Nucleus accumbens (tissue), 56 donors: Measurements from ENCODE around the gene SLC10A1.
"Not testable (repeated sequence)": the region's sequence is repeated elsewhere in the genome, so short reads cannot be mapped to it uniquely, and the experiment has no call there.

Experiments used
- DNase-seq, 56 donors: peaks; one replicate each; lab custom pipeline; 2025; lab: John Stamatoyannopoulos, UW

The SLC10A1 gene

GRCh38 chr14:69796797-69797500, at the start of gene SLC10A1:
TSS of gene SLC10A1 (minus strand) at chr14:69797241. CDS start at chr14:69797155, 86 bp downstream.
- DNase-seq: no peak

- DNase-seq: no peak
Observed at GRCh38 chr14:69845787-69846186, 48.7 kb upstream of the SLC10A1 start.

GRCh38 chr14:69845050-69845581, 48.1 kb upstream of the SLC10A1 start:
- DNase-seq: no peak

- no peak for DNase-seq
Observed at GRCh38 chr14:69844171-69844570, 47.1 kb upstream of the SLC10A1 start.

GRCh38 chr14:69842686-69843420, 45.8 kb upstream of the SLC10A1 start:
- DNase-seq: no peak

- DNase-seq: no peak
Observed at GRCh38 chr14:69841656-69842055, 44.6 kb upstream of the SLC10A1 start.

GRCh38 chr14:69839661-69840060, 42.6 kb upstream of the SLC10A1 start:
- DNase-seq: no peak

- DNase-seq: no peak
Observed at GRCh38 chr14:69838881-69839416, 41.9 kb upstream of the SLC10A1 start.

- no peak for DNase-seq
Observed at GRCh38 chr14:69828879-69829278, 31.8 kb upstream of the SLC10A1 start.

GRCh38 chr14:69828354-69828753, 31.3 kb upstream of the SLC10A1 start:
- DNase-seq: peak in 16 of 56 donors; percentile 5 to 50 (median 19)

GRCh38 chr14:69827560-69827959, 30.5 kb upstream of the SLC10A1 start:
- no peak for DNase-seq

GRCh38 chr14:69822456-69822855, 25.4 kb upstream of the SLC10A1 start:
- no peak for DNase-seq

- no peak for DNase-seq
Observed at GRCh38 chr14:69820991-69821390, 23.9 kb upstream of the SLC10A1 start.

GRCh38 chr14:69819607-69820006, 22.6 kb upstream of the SLC10A1 start:
- no peak for DNase-seq

GRCh38 chr14:69818758-69819191, 21.7 kb upstream of the SLC10A1 start:
- peak in 40 of 56 donors; percentile 3 to 66 (median 21) for DNase-seq

GRCh38 chr14:69816216-69816615, 19.2 kb upstream of the SLC10A1 start:
- DNase-seq: no peak

GRCh38 chr14:69815556-69815955, 18.5 kb upstream of the SLC10A1 start:
- no peak for DNase-seq

- no peak for DNase-seq
Observed at GRCh38 chr14:69814397-69814796, 17.4 kb upstream of the SLC10A1 start.

- not testable (repeated sequence) for DNase-seq
Observed at GRCh38 chr14:69813346-69813745, 16.3 kb upstream of the SLC10A1 start.

GRCh38 chr14:69812711-69813110, 15.7 kb upstream of the SLC10A1 start:
- DNase-seq: no peak

- DNase-seq: no peak
Observed at GRCh38 chr14:69811868-69812252, 14.8 kb upstream of the SLC10A1 start.
